GM18526 (cell line): ENCODE data around the gene F12.

Experiments
- POLR2A ChIP-seq: IDR thresholded peaks from 3 replicates; pipeline ENCODE4 v1.6.1; 2011; ENCODE audit not compliant: insufficient read length; ENCODE audit errors: extremely low read depth

F12 gene

GRCh38 chr5:177409043-177409801, at the start of gene F12:
Gene F12, minus strand, starts transcription at chr5:177409564. Its CDS starts 37 bp downstream, at chr5:177409527.
- no peak for TF ChIP-seq POLR2A

GRCh38 chr5:177458912-177459350, 49.6 kb upstream of the F12 start:
- TF ChIP-seq POLR2A = no peak

GRCh38 chr5:177457852-177458681, 48.7 kb upstream of the F12 start:
- peak; percentile 6 for TF ChIP-seq POLR2A

- no peak for TF ChIP-seq POLR2A
Measured at GRCh38 chr5:177456976-177457851, 47.9 kb upstream of the F12 start.

GRCh38 chr5:177456591-177456964, 47.2 kb upstream of the F12 start:
- TF ChIP-seq POLR2A = no peak

- TF ChIP-seq POLR2A = peak; percentile 40
Measured at GRCh38 chr5:177455661-177456590, 46.6 kb upstream of the F12 start.

GRCh38 chr5:177455036-177455660, 45.8 kb upstream of the F12 start:
- peak; percentile 49 for TF ChIP-seq POLR2A

- no peak for TF ChIP-seq POLR2A
Measured at GRCh38 chr5:177454397-177455035, 45.2 kb upstream of the F12 start.

GRCh38 chr5:177453852-177454396, 44.6 kb upstream of the F12 start:
- no peak for TF ChIP-seq POLR2A

- no peak for TF ChIP-seq POLR2A
Measured at GRCh38 chr5:177452688-177453638, 43.6 kb upstream of the F12 start.

GRCh38 chr5:177450667-177451424, 41.5 kb upstream of the F12 start:
- no peak for TF ChIP-seq POLR2A
